SK-N-SH treated with all-trans-retinoic acid at 6 μM for 48 hours (cell line): ENCODE data around the gene GRK3.

Source experiments
- ARNTL ChIP-seq: fragments of 450-650 bp; formaldehyde crosslinking; IDR thresholded peaks from 2 replicates; pipeline ENCODE4 v1.5.0; 2020; ENCODE audit warnings: low read depth, mild to moderate bottlenecking, moderate library complexity, borderline replicate concordance
- CSDC2 ChIP-seq: fragments of 250-450 bp; sonication (Bioruptor Pico); IDR thresholded peaks from 2 replicates; pipeline ENCODE4 v1.5.0; 2020; ENCODE audit warnings: mild to moderate bottlenecking, moderate library complexity
- ESRRG ChIP-seq: fragments of 250-450 bp; sonication (Bioruptor Pico); IDR thresholded peaks from 2 replicates; pipeline ENCODE4 v1.6.1; 2021; ENCODE audit warnings: mild to moderate bottlenecking
- GLIS3 ChIP-seq: fragments of 250-450 bp; sonication (Bioruptor Pico); IDR thresholded peaks from 2 replicates; pipeline ENCODE4 v1.5.0; 2020; ENCODE audit warnings: mild to moderate bottlenecking, moderate library complexity
- ISL1 ChIP-seq: fragments of 250-450 bp; sonication (Bioruptor Pico); IDR thresholded peaks from 2 replicates; pipeline ENCODE4 v2.1.2; 2022; ENCODE audit warnings: mild to moderate bottlenecking, moderate library complexity
- PPARA ChIP-seq: fragments of 250-450 bp; sonication (Bioruptor Pico); IDR thresholded peaks from 2 replicates; pipeline ENCODE4 v1.5.0; 2020; ENCODE audit warnings: mild to moderate bottlenecking, borderline replicate concordance
- RARB ChIP-seq: fragments of 250-450 bp; sonication (Bioruptor Pico); IDR thresholded peaks from 2 replicates; pipeline ENCODE4 v1.8.0; 2021; ENCODE audit warnings: mild to moderate bottlenecking, moderate library complexity
- TCF4 ChIP-seq: fragments of 250-450 bp; sonication (Bioruptor Pico); IDR thresholded peaks from 2 replicates; pipeline ENCODE4 v1.8.0; 2021; ENCODE audit warnings: mild to moderate bottlenecking, moderate library complexity, borderline replicate concordance
- TOX ChIP-seq: fragments of 250-450 bp; sonication (Bioruptor Pico); IDR thresholded peaks from 2 replicates; pipeline ENCODE4 v1.8.0; 2021; ENCODE audit warnings: mild to moderate bottlenecking, moderate library complexity, borderline replicate concordance
- ZFP3 ChIP-seq: fragments of 250-450 bp; sonication (Bioruptor Pico); IDR thresholded peaks from 2 replicates; pipeline ENCODE4 v1.5.0; 2020; ENCODE audit warnings: mild to moderate bottlenecking, moderate library complexity
- ZFP30 ChIP-seq: fragments of 450-650 bp; formaldehyde crosslinking; IDR thresholded peaks from 2 replicates; pipeline ENCODE4 v1.5.0; 2022; ENCODE audit warnings: mild to moderate bottlenecking, moderate library complexity
- ZNF8 ChIP-seq: fragments of 450-650 bp; formaldehyde crosslinking; IDR thresholded peaks from 2 replicates; pipeline ENCODE4 v1.5.0; 2020; ENCODE audit warnings: mild to moderate bottlenecking, moderate library complexity
- TF ChIP-seq, protein P1 (sequence below): fragments of 250-450 bp; sonication (Bioruptor Pico); IDR thresholded peaks from 2 replicates; pipeline ENCODE4 v1.8.0; 2020; ENCODE audit warnings: mild to moderate bottlenecking, moderate library complexity, borderline replicate concordance
- TF ChIP-seq, protein P2 (sequence below): fragments of 250-450 bp; sonication (Bioruptor Pico); IDR thresholded peaks from 2 replicates; pipeline ENCODE4 v1.5.1; 2020; ENCODE audit warnings: low read depth, mild to moderate bottlenecking, moderate library complexity

DNA sequence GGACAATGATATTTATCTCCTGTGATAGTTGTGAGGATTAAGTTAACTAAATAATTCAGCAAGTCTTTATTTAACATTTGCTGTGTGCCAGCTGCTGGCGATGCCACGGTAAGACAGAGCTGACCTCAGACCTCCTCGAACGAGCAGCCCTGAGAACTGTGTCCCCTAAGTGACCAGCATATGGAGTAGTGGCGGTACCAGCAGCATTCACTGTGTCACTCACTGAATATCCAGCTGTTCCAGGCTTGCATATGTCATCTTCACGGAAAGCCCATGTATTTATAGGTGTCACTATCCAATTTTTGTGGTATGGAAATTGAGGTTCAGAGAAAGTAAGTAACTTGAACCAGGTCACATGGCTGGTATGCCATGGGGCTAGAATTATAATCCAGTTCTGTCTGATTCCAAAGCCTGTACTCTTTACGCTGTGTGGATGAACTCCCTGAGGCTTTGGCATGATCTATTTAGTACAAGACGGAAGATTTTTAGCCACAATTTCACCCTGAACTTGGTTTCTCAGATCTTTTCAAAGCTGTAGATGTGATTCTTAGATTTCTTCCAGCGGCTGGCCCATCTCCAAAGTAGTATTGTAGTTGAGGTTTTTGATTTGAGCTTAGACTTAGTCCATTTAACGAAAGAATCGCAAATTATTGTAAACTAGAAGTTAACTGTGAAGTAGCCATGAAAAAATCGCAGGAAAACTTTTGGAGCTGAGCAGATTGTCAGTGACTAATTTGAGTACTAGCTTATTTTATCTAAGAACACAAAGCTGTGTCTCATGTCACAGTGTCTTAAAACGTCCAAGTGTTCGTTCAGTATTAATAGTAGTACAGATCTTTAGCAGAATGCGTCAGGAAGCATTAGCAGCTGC is 128.2 kb downstream of the GRK3 start:
- TF ChIP-seq, protein P1, sequence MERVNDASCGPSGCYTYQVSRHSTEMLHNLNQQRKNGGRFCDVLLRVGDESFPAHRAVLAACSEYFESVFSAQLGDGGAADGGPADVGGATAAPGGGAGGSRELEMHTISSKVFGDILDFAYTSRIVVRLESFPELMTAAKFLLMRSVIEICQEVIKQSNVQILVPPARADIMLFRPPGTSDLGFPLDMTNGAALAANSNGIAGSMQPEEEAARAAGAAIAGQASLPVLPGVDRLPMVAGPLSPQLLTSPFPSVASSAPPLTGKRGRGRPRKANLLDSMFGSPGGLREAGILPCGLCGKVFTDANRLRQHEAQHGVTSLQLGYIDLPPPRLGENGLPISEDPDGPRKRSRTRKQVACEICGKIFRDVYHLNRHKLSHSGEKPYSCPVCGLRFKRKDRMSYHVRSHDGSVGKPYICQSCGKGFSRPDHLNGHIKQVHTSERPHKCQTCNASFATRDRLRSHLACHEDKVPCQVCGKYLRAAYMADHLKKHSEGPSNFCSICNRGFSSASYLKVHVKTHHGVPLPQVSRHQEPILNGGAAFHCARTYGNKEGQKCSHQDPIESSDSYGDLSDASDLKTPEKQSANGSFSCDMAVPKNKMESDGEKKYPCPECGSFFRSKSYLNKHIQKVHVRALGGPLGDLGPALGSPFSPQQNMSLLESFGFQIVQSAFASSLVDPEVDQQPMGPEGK, result no peak
- no peak for TF ChIP-seq RARB
- TF ChIP-seq CSDC2 (CRISPR knock-in tag), result no peak
- no peak for TF ChIP-seq TOX (CRISPR knock-in tag)
- no peak for TF ChIP-seq TCF4 (CRISPR knock-in tag)
- TF ChIP-seq GLIS3, result no peak
- TF ChIP-seq ZFP3 (CRISPR knock-in tag), result no peak
- no peak for TF ChIP-seq ARNTL (CRISPR knock-in tag)
- TF ChIP-seq, protein P2, sequence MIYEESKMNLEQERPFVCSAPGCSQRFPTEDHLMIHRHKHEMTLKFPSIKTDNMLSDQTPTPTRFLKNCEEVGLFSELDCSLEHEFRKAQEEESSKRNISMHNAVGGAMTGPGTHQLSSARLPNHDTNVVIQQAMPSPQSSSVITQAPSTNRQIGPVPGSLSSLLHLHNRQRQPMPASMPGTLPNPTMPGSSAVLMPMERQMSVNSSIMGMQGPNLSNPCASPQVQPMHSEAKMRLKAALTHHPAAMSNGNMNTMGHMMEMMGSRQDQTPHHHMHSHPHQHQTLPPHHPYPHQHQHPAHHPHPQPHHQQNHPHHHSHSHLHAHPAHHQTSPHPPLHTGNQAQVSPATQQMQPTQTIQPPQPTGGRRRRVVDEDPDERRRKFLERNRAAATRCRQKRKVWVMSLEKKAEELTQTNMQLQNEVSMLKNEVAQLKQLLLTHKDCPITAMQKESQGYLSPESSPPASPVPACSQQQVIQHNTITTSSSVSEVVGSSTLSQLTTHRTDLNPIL (CRISPR knock-in tag), result no peak
- TF ChIP-seq PPARA, result no peak
- TF ChIP-seq ESRRG (CRISPR knock-in tag), result no peak
- TF ChIP-seq ZNF8, result no peak
- no peak for TF ChIP-seq ZFP30 (CRISPR knock-in tag)
- no peak for TF ChIP-seq ISL1 (CRISPR knock-in tag)
